ENCODE measurements around the gene PDGFRB.

- TF ChIP-seq CTCF (optimal IDR thresholded peaks at IDR 0.05 in 1 of 3, IDR thresholded peaks at IDR 0.05 in 1 of 3, conservative IDR thresholded peaks at IDR 0.05 in 1 of 3; ENCODE audit: extremely low read depth in 1 of 3, insufficient read depth in 2 of 3, low read length in 3 of 3) (no peak), EZH2 (IDR thresholded peaks at IDR 0.05; ENCODE audit: low read length) (no peak)
Measured at GRCh38 chr5:150180241-150181026, 24.8 kb upstream of the PDGFRB start.
